Measurements from ENCODE around the gene CENPC. TPM values are rescaled to one million over a fixed set of nuclear protein-coding genes. Genes with fewer than 3 reads are reported as not detected.
A peak's percentile ranks its signal among the peaks of the same experiment; 100 is the strongest.
"Not testable (repeated sequence)": the region's sequence is repeated elsewhere in the genome, so short reads cannot be mapped to it uniquely, and the experiment has no call there.

Gene CENPC
- total and polyA plus RNA-seq, 9 donors: 10.9 to 23.4 (median 13.5) TPM

GRCh38 chr4:67531379-67531962 lies 13.8 kb downstream of the CENPC start:
- Histone ChIP-seq H3K9me3 (replicated peaks; ENCODE audit: control insufficient read depth, low read depth, low read length) (no peaks in the 10 kb centered on the region), H3K4me1 (ENCODE audit: control insufficient read depth, insufficient read depth, low read length) (no peaks in the 10 kb centered on the region), H3K27ac (ENCODE audit: low read length) (peak overlapping the region; percentile 8), H3K27me3 (ENCODE audit: control insufficient read depth, insufficient read depth, low read length) (no peaks in the 10 kb centered on the region), H3K36me3 (ENCODE audit: control insufficient read depth, insufficient read depth, low read length) (peaks cover 24% of the 10 kb centered on the region), H3K4me3 (ENCODE audit: low read length) (no peak overlapping the region)
- WGBS (ENCODE audit: insufficient coverage): 92% methylated on average over 2 of the region's 4 CpGs
- peak; percentile 21 for DNase-seq

- DNase-seq; H3K27me3 ChIP-seq (ENCODE audit: control insufficient read depth, insufficient read depth, low read length); H3K4me3 ChIP-seq (ENCODE audit: low read length); H3K36me3 ChIP-seq (ENCODE audit: control insufficient read depth, insufficient read depth, low read length); H3K9me3 ChIP-seq (replicated peaks; ENCODE audit: control insufficient read depth, low read depth, low read length); H3K4me1 ChIP-seq (ENCODE audit: control insufficient read depth, insufficient read depth, low read length); H3K27ac ChIP-seq (ENCODE audit: low read length): not testable (repeated sequence)
- WGBS (ENCODE audit: insufficient coverage): no CpG with 5 or more reads among the region's 3 CpGs
Observed at GRCh38 chr4:67524140-67524539, 21.2 kb downstream of the CENPC start.

DNA sequence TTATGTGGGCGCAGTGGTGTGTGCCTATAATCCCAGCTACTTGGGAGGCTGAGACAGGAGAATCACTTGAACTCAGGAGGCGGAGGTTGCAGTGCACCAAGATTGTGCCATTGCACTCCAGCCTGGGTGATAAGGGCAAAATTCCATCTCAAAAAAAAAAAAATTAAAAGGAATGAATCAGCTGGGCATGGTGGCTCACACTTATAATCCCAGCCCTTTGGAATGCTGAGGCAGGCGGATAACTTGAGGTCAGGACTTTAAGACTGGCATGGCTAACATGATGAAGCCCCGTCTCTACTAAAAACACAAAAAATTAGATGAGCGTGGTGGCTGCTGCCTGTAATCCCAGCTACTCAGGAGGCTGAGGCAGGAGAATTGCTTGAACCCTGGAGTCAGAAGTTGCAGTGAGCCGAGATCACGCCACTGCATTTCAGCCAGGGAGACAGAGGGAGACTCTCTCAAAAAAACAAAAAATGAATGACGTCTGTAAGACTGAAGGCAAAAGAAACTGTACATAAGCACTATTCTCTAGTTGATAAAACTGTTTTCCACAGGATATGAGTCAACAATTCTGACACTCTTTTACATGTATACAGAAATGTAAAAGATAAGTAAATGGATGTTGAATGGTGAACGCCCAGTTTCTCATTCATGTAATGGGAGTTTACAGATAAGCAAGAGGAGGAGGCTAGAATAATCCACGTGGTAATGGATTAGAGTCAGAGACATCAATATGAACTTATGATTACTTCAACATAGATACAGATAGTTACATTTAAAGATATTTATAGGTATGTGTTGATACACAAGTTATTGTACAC lies 22.2 kb downstream of the CENPC start:
- H3K9me3 ChIP-seq (replicated peaks; ENCODE audit: control insufficient read depth, low read depth, low read length): no peaks in the 10 kb centered on the region
- peaks cover 8% of the 10 kb centered on the region for H3K36me3 ChIP-seq (ENCODE audit: control insufficient read depth, insufficient read depth, low read length)
- H3K27ac ChIP-seq (ENCODE audit: low read length): no peak overlapping the region
- 100% methylated on average over 3 of the region's 10 CpGs for WGBS (ENCODE audit: insufficient coverage)
- H3K27me3 ChIP-seq (ENCODE audit: control insufficient read depth, insufficient read depth, low read length): no peaks in the 10 kb centered on the region
- no peak overlapping the region for H3K4me3 ChIP-seq (ENCODE audit: low read length)
- DNase-seq: no peak
- H3K4me1 ChIP-seq (ENCODE audit: control insufficient read depth, insufficient read depth, low read length): no peaks in the 10 kb centered on the region

GRCh38 chr4:67522230-67522629 lies 23.1 kb downstream of the CENPC start:
- Histone ChIP-seq H3K9me3 (replicated peaks; ENCODE audit: control insufficient read depth, low read depth, low read length) (no peaks in the 10 kb centered on the region), H3K36me3 (ENCODE audit: control insufficient read depth, insufficient read depth, low read length) (peaks cover 13% of the 10 kb centered on the region), H3K4me1 (ENCODE audit: control insufficient read depth, insufficient read depth, low read length) (no peaks in the 10 kb centered on the region), H3K27me3 (ENCODE audit: control insufficient read depth, insufficient read depth, low read length) (no peaks in the 10 kb centered on the region), H3K4me3 (ENCODE audit: low read length) (no peak overlapping the region), H3K27ac (ENCODE audit: low read length) (no peak overlapping the region)
- no peak for DNase-seq
- no CpG with 5 or more reads among the region's 2 CpGs for WGBS (ENCODE audit: insufficient coverage)

- Histone ChIP-seq H3K4me1 (ENCODE audit: control insufficient read depth, insufficient read depth, low read length) (no peaks in the 10 kb centered on the region), H3K9me3 (replicated peaks; ENCODE audit: control insufficient read depth, low read depth, low read length) (no peaks in the 10 kb centered on the region), H3K4me3 (ENCODE audit: low read length) (no peak overlapping the region), H3K27ac (ENCODE audit: low read length) (no peak overlapping the region), H3K36me3 (ENCODE audit: control insufficient read depth, insufficient read depth, low read length) (peaks cover 14% of the 10 kb centered on the region), H3K27me3 (ENCODE audit: control insufficient read depth, insufficient read depth, low read length) (no peaks in the 10 kb centered on the region)
- no CpG with 5 or more reads among the region's 1 CpG for WGBS (ENCODE audit: insufficient coverage)
- DNase-seq: no peak
Observed at GRCh38 chr4:67521506-67521905, 23.8 kb downstream of the CENPC start.

GRCh38 chr4:67520141-67520540 lies 25.2 kb downstream of the CENPC start:
- Histone ChIP-seq H3K27ac (ENCODE audit: low read length) (no peak overlapping the region), H3K9me3 (replicated peaks; ENCODE audit: control insufficient read depth, low read depth, low read length) (no peaks in the 10 kb centered on the region), H3K4me3 (ENCODE audit: low read length) (no peak overlapping the region), H3K27me3 (ENCODE audit: control insufficient read depth, insufficient read depth, low read length) (no peaks in the 10 kb centered on the region), H3K36me3 (ENCODE audit: control insufficient read depth, insufficient read depth, low read length) (peaks cover 10% of the 10 kb centered on the region), H3K4me1 (ENCODE audit: control insufficient read depth, insufficient read depth, low read length) (no peaks in the 10 kb centered on the region)
- 100% methylated on average over 3 of the region's 5 CpGs for WGBS (ENCODE audit: insufficient coverage)
- no peak for DNase-seq

- H3K4me1 ChIP-seq (ENCODE audit: control insufficient read depth, insufficient read depth, low read length): no peaks in the 10 kb centered on the region
- H3K4me3 ChIP-seq (ENCODE audit: low read length): no peak overlapping the region
- no CpG with 5 or more reads among the region's 3 CpGs for WGBS (ENCODE audit: insufficient coverage)
- H3K27me3 ChIP-seq (ENCODE audit: control insufficient read depth, insufficient read depth, low read length): no peaks in the 10 kb centered on the region
- peaks cover 20% of the 10 kb centered on the region for H3K36me3 ChIP-seq (ENCODE audit: control insufficient read depth, insufficient read depth, low read length)
- no peak for DNase-seq
- H3K9me3 ChIP-seq (replicated peaks; ENCODE audit: control insufficient read depth, low read depth, low read length): no peaks in the 10 kb centered on the region
- no peak overlapping the region for H3K27ac ChIP-seq (ENCODE audit: low read length)
Observed at GRCh38 chr4:67512501-67512900, 32.8 kb downstream of the CENPC start.

GRCh38 chr4:67500373-67500772 lies 44.9 kb downstream of the CENPC start:
- H3K27me3 ChIP-seq (ENCODE audit: control insufficient read depth, insufficient read depth, low read length): no peaks in the 10 kb centered on the region
- H3K36me3 ChIP-seq (ENCODE audit: control insufficient read depth, insufficient read depth, low read length): peaks cover 14% of the 10 kb centered on the region
- H3K4me1 ChIP-seq (ENCODE audit: control insufficient read depth, insufficient read depth, low read length): no peaks in the 10 kb centered on the region
- WGBS (ENCODE audit: insufficient coverage): 60% methylated on average over 1 of the region's 2 CpGs
- DNase-seq: no peak
- H3K9me3 ChIP-seq (replicated peaks; ENCODE audit: control insufficient read depth, low read depth, low read length): no peaks in the 10 kb centered on the region
- H3K27ac ChIP-seq (ENCODE audit: low read length): no peak overlapping the region
- no peak overlapping the region for H3K4me3 ChIP-seq (ENCODE audit: low read length)

- peaks cover 14% of the 10 kb centered on the region for H3K36me3 ChIP-seq (ENCODE audit: control insufficient read depth, insufficient read depth, low read length)
- no peaks in the 10 kb centered on the region for H3K9me3 ChIP-seq (replicated peaks; ENCODE audit: control insufficient read depth, low read depth, low read length)
- no peaks in the 10 kb centered on the region for H3K4me1 ChIP-seq (ENCODE audit: control insufficient read depth, insufficient read depth, low read length)
- no peak for DNase-seq
- no peak overlapping the region for H3K27ac ChIP-seq (ENCODE audit: low read length)
- WGBS (ENCODE audit: insufficient coverage): no CpG with 5 or more reads among the region's 2 CpGs
- H3K27me3 ChIP-seq (ENCODE audit: control insufficient read depth, insufficient read depth, low read length): no peaks in the 10 kb centered on the region
- H3K4me3 ChIP-seq (ENCODE audit: low read length): no peak overlapping the region
Observed at GRCh38 chr4:67499799-67500198, 45.5 kb downstream of the CENPC start.

- Histone ChIP-seq H3K27me3 (ENCODE audit: control insufficient read depth, insufficient read depth, low read length) (no peaks in the 10 kb centered on the region), H3K4me1 (ENCODE audit: control insufficient read depth, insufficient read depth, low read length) (no peaks in the 10 kb centered on the region), H3K9me3 (replicated peaks; ENCODE audit: control insufficient read depth, low read depth, low read length) (peaks cover 16% of the 10 kb centered on the region), H3K4me3 (ENCODE audit: low read length) (no peak overlapping the region), H3K36me3 (ENCODE audit: control insufficient read depth, insufficient read depth, low read length) (peaks cover 19% of the 10 kb centered on the region), H3K27ac (ENCODE audit: low read length) (no peak overlapping the region)
- no CpG with 5 or more reads among the region's 5 CpGs for WGBS (ENCODE audit: insufficient coverage)
- DNase-seq: no peak
Observed at GRCh38 chr4:67483868-67484602, 61.3 kb downstream of the CENPC start.

Data from muscle of leg (tissue), 11 donors.